B cell (primary cell): Measurements from ENCODE around the gene GALNT6.

Source experiments
- EZH2 ChIP-seq: IDR thresholded peaks from 2 replicates; pipeline ENCODE4 v1.6.1; 2012; ENCODE audit warnings: borderline replicate concordance, low read depth, mild to moderate bottlenecking, moderate library complexity, low read length; ENCODE audit not compliant: insufficient read depth, poor library complexity, severe bottlenecking
- TF ChIP-seq, protein P1 (sequence below): fragments of 200-600 bp; IDR thresholded peaks from one replicate; pipeline ENCODE4 v1.8.0; 2022; ENCODE audit warnings: antibody characterized with exemption, mild to moderate bottlenecking

DNA sequence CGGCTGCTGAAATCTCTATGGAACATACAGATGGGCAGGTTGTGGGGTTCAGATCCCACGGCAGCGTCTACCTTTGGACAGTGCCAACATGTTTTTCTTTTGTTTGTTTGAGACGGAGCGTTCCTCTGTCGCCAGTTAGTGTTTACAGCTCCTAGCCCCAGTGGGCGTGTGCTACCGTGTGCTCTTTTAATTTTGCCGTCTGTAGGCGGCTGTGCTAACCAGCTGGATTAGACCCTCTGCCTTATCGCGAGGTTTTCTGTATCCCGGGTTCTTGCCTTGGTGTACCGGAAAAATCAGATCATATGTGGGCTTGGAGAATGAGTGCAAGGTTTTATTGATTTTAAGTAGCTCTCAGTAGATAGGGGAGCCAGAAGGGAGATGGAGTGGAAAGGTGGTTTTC lies 9.8 kb upstream of the GALNT6 start:
- TF ChIP-seq, protein P1, sequence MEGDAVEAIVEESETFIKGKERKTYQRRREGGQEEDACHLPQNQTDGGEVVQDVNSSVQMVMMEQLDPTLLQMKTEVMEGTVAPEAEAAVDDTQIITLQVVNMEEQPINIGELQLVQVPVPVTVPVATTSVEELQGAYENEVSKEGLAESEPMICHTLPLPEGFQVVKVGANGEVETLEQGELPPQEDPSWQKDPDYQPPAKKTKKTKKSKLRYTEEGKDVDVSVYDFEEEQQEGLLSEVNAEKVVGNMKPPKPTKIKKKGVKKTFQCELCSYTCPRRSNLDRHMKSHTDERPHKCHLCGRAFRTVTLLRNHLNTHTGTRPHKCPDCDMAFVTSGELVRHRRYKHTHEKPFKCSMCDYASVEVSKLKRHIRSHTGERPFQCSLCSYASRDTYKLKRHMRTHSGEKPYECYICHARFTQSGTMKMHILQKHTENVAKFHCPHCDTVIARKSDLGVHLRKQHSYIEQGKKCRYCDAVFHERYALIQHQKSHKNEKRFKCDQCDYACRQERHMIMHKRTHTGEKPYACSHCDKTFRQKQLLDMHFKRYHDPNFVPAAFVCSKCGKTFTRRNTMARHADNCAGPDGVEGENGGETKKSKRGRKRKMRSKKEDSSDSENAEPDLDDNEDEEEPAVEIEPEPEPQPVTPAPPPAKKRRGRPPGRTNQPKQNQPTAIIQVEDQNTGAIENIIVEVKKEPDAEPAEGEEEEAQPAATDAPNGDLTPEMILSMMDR: no peak
- TF ChIP-seq EZH2: no peak
